ENCODE measurements around the gene MUC22. TPM values are rescaled to one million over a fixed set of nuclear protein-coding genes. Genes with fewer than 3 reads are reported as not detected.
"Not testable (repeated sequence)": the region's sequence is repeated elsewhere in the genome, so short reads cannot be mapped to it uniquely, and the experiment has no call there.

MUC22 gene
- total RNA-seq, 2 donors from 2014 or later, result not detected

- no peak overlapping the region for H3K27ac Mint-ChIP-seq
- H3K36me3 Mint-ChIP-seq (ENCODE audit: low read depth), result no peaks in the 10 kb centered on the region
- no peaks in the 10 kb centered on the region for H3K4me1 Mint-ChIP-seq
These were observed 30.5 kb downstream of the MUC22 start for GRCh38 chr6:31040801-31041200.

GRCh38 chr6:31041372-31041974 is 31.2 kb downstream of the MUC22 start:
- Mint-ChIP-seq H3K4me1 (no peaks in the 10 kb centered on the region), H3K27me3 (peaks cover 36% of the 10 kb centered on the region)
- no peak for ATAC-seq (replicated peaks)

More at GRCh38 chr6:31040801-31041200, 30.5 kb downstream of the MUC22 start:
- peaks cover 31% of the 10 kb centered on the region for H3K27me3 Mint-ChIP-seq
- ATAC-seq (replicated peaks), result no peak
- no peaks in the 10 kb centered on the region for H3K9me3 Mint-ChIP-seq
- no peak overlapping the region for H3K4me3 Mint-ChIP-seq

GRCh38 chr6:31042806-31043205 is 32.5 kb downstream of the MUC22 start:
- no peaks in the 10 kb centered on the region for H3K9me3 Mint-ChIP-seq
- no peaks in the 10 kb centered on the region for H3K36me3 Mint-ChIP-seq (ENCODE audit: low read depth)
- ATAC-seq (replicated peaks), result peak; percentile 55
- peaks cover 37% of the 10 kb centered on the region for H3K27me3 Mint-ChIP-seq
- peak overlapping the region; percentile 6 for H3K27ac Mint-ChIP-seq
- no peaks in the 10 kb centered on the region for H3K4me1 Mint-ChIP-seq
- no peak overlapping the region for H3K4me3 Mint-ChIP-seq

More at GRCh38 chr6:31041372-31041974, 31.2 kb downstream of the MUC22 start:
- Mint-ChIP-seq H3K27ac (no peak overlapping the region), H3K9me3 (no peaks in the 10 kb centered on the region), H3K36me3 (ENCODE audit: low read depth) (no peaks in the 10 kb centered on the region), H3K4me3 (no peak overlapping the region)

- Mint-ChIP-seq H3K27me3 (peaks cover 64% of the 10 kb centered on the region), H3K4me3 (no peak overlapping the region), H3K27ac (no peak overlapping the region), H3K4me1 (no peaks in the 10 kb centered on the region), H3K36me3 (ENCODE audit: low read depth) (no peaks in the 10 kb centered on the region), H3K9me3 (no peaks in the 10 kb centered on the region)
- no peak for ATAC-seq (replicated peaks)
These were observed 37.8 kb downstream of the MUC22 start for GRCh38 chr6:31048099-31048498.

GRCh38 chr6:31049518-31049917 is 39.2 kb downstream of the MUC22 start:
- no peaks in the 10 kb centered on the region for H3K9me3 Mint-ChIP-seq
- H3K36me3 Mint-ChIP-seq (ENCODE audit: low read depth), result no peaks in the 10 kb centered on the region
- no peak overlapping the region for H3K4me3 Mint-ChIP-seq
- H3K27me3 Mint-ChIP-seq, result peaks cover 66% of the 10 kb centered on the region
- ATAC-seq (replicated peaks), result no peak
- no peaks in the 10 kb centered on the region for H3K4me1 Mint-ChIP-seq
- H3K27ac Mint-ChIP-seq, result no peak overlapping the region

- not testable (repeated sequence) for H3K4me3 Mint-ChIP-seq; H3K36me3 Mint-ChIP-seq (ENCODE audit: low read depth); H3K4me1 Mint-ChIP-seq; H3K9me3 Mint-ChIP-seq; ATAC-seq (replicated peaks)
- Mint-ChIP-seq H3K27ac (peak overlapping the region; percentile 2), H3K27me3 (peaks cover 48% of the 10 kb centered on the region)
These were observed 42.9 kb downstream of the MUC22 start for GRCh38 chr6:31053187-31053586.

- ATAC-seq (replicated peaks), result no peak
These were observed 43.6 kb downstream of the MUC22 start for GRCh38 chr6:31053873-31054272.

GRCh38 chr6:31055441-31055840 is 45.2 kb downstream of the MUC22 start:
- H3K4me1 Mint-ChIP-seq, result peaks cover 6% of the 10 kb centered on the region
- no peak overlapping the region for H3K27ac Mint-ChIP-seq
- H3K9me3 Mint-ChIP-seq, result no peaks in the 10 kb centered on the region
- no peak overlapping the region for H3K4me3 Mint-ChIP-seq
- peaks cover 39% of the 10 kb centered on the region for H3K27me3 Mint-ChIP-seq
- ATAC-seq (replicated peaks), result peak; percentile 27
- H3K36me3 Mint-ChIP-seq (ENCODE audit: low read depth), result no peaks in the 10 kb centered on the region

More at GRCh38 chr6:31053873-31054272, 43.6 kb downstream of the MUC22 start:
- H3K27me3 Mint-ChIP-seq, result peaks cover 43% of the 10 kb centered on the region
- no peaks in the 10 kb centered on the region for H3K9me3 Mint-ChIP-seq
- peaks cover 6% of the 10 kb centered on the region for H3K4me1 Mint-ChIP-seq
- no peak overlapping the region for H3K4me3 Mint-ChIP-seq
- H3K36me3 Mint-ChIP-seq (ENCODE audit: low read depth), result no peaks in the 10 kb centered on the region
- H3K27ac Mint-ChIP-seq, result peak overlapping the region; percentile 2

GRCh38 chr6:31057426-31058003 is 47.2 kb downstream of the MUC22 start:
- Mint-ChIP-seq H3K4me3 (no peak overlapping the region), H3K4me1 (peaks cover 6% of the 10 kb centered on the region), H3K27ac (no peak overlapping the region), H3K27me3 (peaks cover 29% of the 10 kb centered on the region), H3K9me3 (no peaks in the 10 kb centered on the region), H3K36me3 (ENCODE audit: low read depth) (no peaks in the 10 kb centered on the region)
- no peak for ATAC-seq (replicated peaks)

- H3K36me3 Mint-ChIP-seq (ENCODE audit: low read depth), result no peaks in the 10 kb centered on the region
- peaks cover 22% of the 10 kb centered on the region for H3K27me3 Mint-ChIP-seq
- no peaks in the 10 kb centered on the region for H3K9me3 Mint-ChIP-seq
- H3K4me3 Mint-ChIP-seq, result no peak overlapping the region
- H3K4me1 Mint-ChIP-seq, result peaks cover 6% of the 10 kb centered on the region
- ATAC-seq (replicated peaks), result peak; percentile 97
- H3K27ac Mint-ChIP-seq, result peak overlapping the region; percentile 51
These were observed 48.0 kb downstream of the MUC22 start for GRCh38 chr6:31058128-31058894.

GRCh38 chr6:31060145-31060544 is 49.9 kb downstream of the MUC22 start:
- no peaks in the 10 kb centered on the region for H3K36me3 Mint-ChIP-seq (ENCODE audit: low read depth)
- no peaks in the 10 kb centered on the region for H3K9me3 Mint-ChIP-seq

GRCh38 chr6:31063906-31064435 is 53.7 kb downstream of the MUC22 start:
- Mint-ChIP-seq H3K9me3 (no peaks in the 10 kb centered on the region), H3K36me3 (ENCODE audit: low read depth) (no peaks in the 10 kb centered on the region), H3K27me3 (peaks cover 5% of the 10 kb centered on the region), H3K27ac (no peak overlapping the region), H3K4me1 (no peaks in the 10 kb centered on the region), H3K4me3 (no peak overlapping the region)
- no peak for ATAC-seq (replicated peaks)

More at GRCh38 chr6:31060145-31060544, 49.9 kb downstream of the MUC22 start:
- peaks cover 6% of the 10 kb centered on the region for H3K4me1 Mint-ChIP-seq
- no peak overlapping the region for H3K4me3 Mint-ChIP-seq
- peaks cover 11% of the 10 kb centered on the region for H3K27me3 Mint-ChIP-seq
- no peak for ATAC-seq (replicated peaks)
- no peak overlapping the region for H3K27ac Mint-ChIP-seq

GRCh38 chr6:31065556-31065955 is 55.3 kb downstream of the MUC22 start:
- Mint-ChIP-seq H3K36me3 (ENCODE audit: low read depth) (no peaks in the 10 kb centered on the region), H3K4me1 (no peaks in the 10 kb centered on the region), H3K27ac (no peak overlapping the region), H3K4me3 (no peak overlapping the region), H3K9me3 (no peaks in the 10 kb centered on the region), H3K27me3 (peaks cover 5% of the 10 kb centered on the region)
- ATAC-seq (replicated peaks), result no peak

GRCh38 chr6:31067028-31067427 is 56.8 kb downstream of the MUC22 start:
- not testable (repeated sequence) for H3K27ac Mint-ChIP-seq, H3K4me1 Mint-ChIP-seq, H3K9me3 Mint-ChIP-seq

More at GRCh38 chr6:31067028-31067427, 56.8 kb downstream of the MUC22 start:
- not testable (repeated sequence) for H3K27me3 Mint-ChIP-seq; ATAC-seq (replicated peaks); H3K4me3 Mint-ChIP-seq; H3K36me3 Mint-ChIP-seq (ENCODE audit: low read depth)

Measured in activated T-helper 17 cell treated with anti-CD3 and anti-CD28 coated beads, Interleukin-2, amount 50 U/mL, for 72 hours (primary cell).